Tibial nerve (tissue), 4 donors: ENCODE measurements around the gene DKC1. TPM values are rescaled to one million over a fixed set of nuclear protein-coding genes. Genes with fewer than 3 reads are reported as not detected.

ENCODE experiments used
- DNase-seq, 2 donors: peaks; one replicate each; pipeline ENCODE4 v3.0.0-alpha.2; 2019; ENCODE audit warnings: low spot score in 2 of 2
- H3K27ac ChIP-seq, 4 donors: fragments of 200-600 bp; sonication (generic) in 3 of 4; one replicate each; pipeline ENCODE4 v1.5.1; 2017 to 2019; ENCODE audit warnings: mild to moderate bottlenecking in 1 of 4
- H3K27me3 ChIP-seq, 2 donors: fragments of 200-600 bp; sonication (generic) in 1 of 2; one replicate each; pipeline versions ENCODE4 v1.5.1 to v1.6.0; 2017 to 2019
- H3K36me3 ChIP-seq, 3 donors: fragments of 200-600 bp; sonication (generic); one replicate each; pipeline ENCODE4 v1.5.1; 2018 to 2019
- H3K4me1 ChIP-seq, 4 donors: fragments of 200-600 bp; sonication (generic) in 3 of 4; one replicate each; pipeline ENCODE4 v1.5.1; 2017 to 2019
- H3K4me3 ChIP-seq, 4 donors: fragments of 200-600 bp; sonication (generic) in 3 of 4; one replicate each; pipeline ENCODE4 v1.5.1; 2017 to 2019; ENCODE audit warnings: mild to moderate bottlenecking in 1 of 4, moderate library complexity in 1 of 4
- H3K9me3 ChIP-seq, 4 donors: fragments of 200-600 bp; sonication (generic) in 3 of 4; one replicate each; pipeline ENCODE4 v1.5.1; 2017 to 2019
- CTCF ChIP-seq, 5 experiments: fragments of 200-600 bp in 3 of 5; fragments of 450-650 bp in 2 of 5; sonication (generic) in 3 of 5; IDR thresholded peaks; one replicate each; pipeline ENCODE4 v1.5.1; 2016 to 2019; ENCODE audit warnings: antibody characterized with exemption in 5 of 5, mild to moderate bottlenecking in 3 of 5, moderate library complexity in 2 of 5
- EP300 ChIP-seq, 2 donors: sonication (generic); formaldehyde crosslinking; IDR thresholded peaks; one replicate each; pipeline ENCODE4 v1.6.1; 2017; ENCODE audit warnings: antibody characterized with exemption in 2 of 2, mild to moderate bottlenecking in 1 of 2
- POLR2A ChIP-seq, 2 donors: fragments of 450-650 bp; IDR thresholded peaks; one replicate each; pipeline ENCODE4 v1.6.1; 2017; ENCODE audit warnings: antibody characterized with exemption in 2 of 2, mild to moderate bottlenecking in 2 of 2, moderate library complexity in 2 of 2
- WGBS, 2 donors: methylation state at CpG; one replicate each; pipeline ENCODE4 v1.1.5; 2018; 5-methylcytosine and 5-hydroxymethylcytosine counted together
- total RNA-seq, 4 donors: library from RNA; depleted of rRNA; stranded (reverse); fragments of >200 nt; gene quantifications; one replicate each; pipeline ENCODE4 v1.1.0, GENCODE V29; 2016

Gene DKC1
- total RNA-seq, 4 donors from 2014 or later, result 24.1 to 37.8 (median 29.4) TPM

- WGBS, 2 donors, result 83 to 93% methylated on average over 11 to 15 of the region's 15 CpGs
- Histone ChIP-seq H3K36me3 (peaks cover 0 to 65% (median 0%) of the 10 kb centered on the region in 3 donors), H3K4me3 (no peak overlapping the region), H3K9me3 (no peaks in the 10 kb centered on the region), H3K27ac (no peak overlapping the region), H3K27me3 (no peaks in the 10 kb centered on the region), H3K4me1 (no peaks in the 10 kb centered on the region)
- TF ChIP-seq POLR2A (IDR thresholded peaks at IDR 0.05) (no peak), EP300 (IDR thresholded peaks at IDR 0.05) (no peak), CTCF (IDR thresholded peaks at IDR 0.05) (no peak)
- no peak for DNase-seq
Observed at GRCh38 chrX:154775419-154776349, 13.0 kb downstream of the DKC1 start.

DNA sequence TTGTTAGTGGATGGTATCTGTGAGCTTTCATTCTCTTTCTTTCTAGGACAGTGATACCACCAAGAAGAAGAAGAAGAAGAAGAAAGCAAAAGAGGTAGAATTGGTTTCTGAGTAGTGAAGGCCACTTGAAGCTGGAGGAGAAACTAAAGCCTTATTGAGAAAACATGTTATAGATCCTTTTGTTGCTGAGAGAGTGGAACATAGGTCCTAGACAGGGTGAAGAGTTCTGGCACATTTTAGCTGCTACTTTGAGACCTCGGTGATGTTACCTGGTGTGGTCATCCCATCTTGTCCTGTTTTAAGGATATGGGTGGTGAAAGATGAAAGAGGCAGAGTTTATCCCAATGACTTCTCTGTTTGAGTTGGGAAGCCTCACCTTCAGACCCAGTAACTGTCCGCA, 14.1 kb downstream of the DKC1 start:
- no peak for DNase-seq
- Histone ChIP-seq H3K4me3 (no peak overlapping the region), H3K36me3 (peaks cover 0 to 57% (median 0%) of the 10 kb centered on the region in 3 donors), H3K4me1 (no peaks in the 10 kb centered on the region), H3K27me3 (no peaks in the 10 kb centered on the region), H3K9me3 (no peaks in the 10 kb centered on the region), H3K27ac (no peak overlapping the region)
- 83 to 86% methylated on average over 2 of the region's 2 CpGs for WGBS, 2 donors
- TF ChIP-seq EP300 (IDR thresholded peaks at IDR 0.05) (no peak), POLR2A (IDR thresholded peaks at IDR 0.05) (no peak), CTCF (IDR thresholded peaks at IDR 0.05) (no peak)

DNA sequence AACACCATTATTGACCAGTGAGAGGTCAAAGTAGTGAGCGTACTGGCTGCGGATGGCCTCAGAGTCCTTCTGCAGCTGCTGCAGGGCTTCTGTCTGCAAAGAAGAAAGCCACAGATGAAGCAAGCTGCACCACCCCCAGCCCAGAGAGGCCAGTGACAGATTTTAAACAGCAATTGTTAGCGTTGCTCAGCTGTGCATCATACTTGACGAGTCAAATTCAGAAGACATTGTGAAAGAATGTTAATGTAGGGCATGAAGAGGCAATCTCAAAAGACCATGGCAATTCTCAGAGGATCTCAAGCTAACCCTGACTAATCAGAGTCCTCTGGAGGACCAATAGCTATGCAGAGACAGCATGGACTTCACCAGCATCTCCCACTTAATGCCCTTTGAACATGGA, 16.6 kb downstream of the DKC1 start:
- H3K4me3 ChIP-seq, result no peak overlapping the region
- DNase-seq, result no peak
- no peaks in the 10 kb centered on the region for H3K4me1 ChIP-seq
- H3K27ac ChIP-seq, result no peak overlapping the region
- WGBS, 2 donors, result 86 to 89% methylated on average over 2 to 4 of the region's 4 CpGs
- H3K36me3 ChIP-seq, result peaks cover 0 to 37% (median 0%) of the 10 kb centered on the region in 3 donors
- H3K27me3 ChIP-seq, result no peaks in the 10 kb centered on the region
- H3K9me3 ChIP-seq, result no peaks in the 10 kb centered on the region
- TF ChIP-seq EP300 (IDR thresholded peaks at IDR 0.05) (no peak), CTCF (IDR thresholded peaks at IDR 0.05) (no peak), POLR2A (IDR thresholded peaks at IDR 0.05) (no peak)

- Histone ChIP-seq H3K27me3 (no peaks in the 10 kb centered on the region), H3K4me3 (no peak overlapping the region), H3K27ac (no peak overlapping the region), H3K9me3 (no peaks in the 10 kb centered on the region), H3K4me1 (no peaks in the 10 kb centered on the region), H3K36me3 (peaks cover 0 to 20% (median 0%) of the 10 kb centered on the region in 3 donors)
- DNase-seq, result no peak
- 84 to 89% methylated on average over 3 to 9 of the region's 9 CpGs for WGBS, 2 donors
- TF ChIP-seq CTCF (IDR thresholded peaks at IDR 0.05), result no peak
- no peak for TF ChIP-seq POLR2A (IDR thresholded peaks at IDR 0.05)
- TF ChIP-seq EP300 (IDR thresholded peaks at IDR 0.05), result no peak
Observed at GRCh38 chrX:154780968-154781367, 18.3 kb downstream of the DKC1 start.
